Measurements from ENCODE around the gene EMSY. TPM values are rescaled to one million over a fixed set of nuclear protein-coding genes. Genes with fewer than 3 reads are reported as not detected.

The EMSY gene
- polyA plus RNA-seq, 1 of the 3 experiments (the other 2 are of a cell fraction) = 11.1 TPM

- Histone ChIP-seq H3K9me3 (no peaks in the 10 kb centered on the region), H3K4me3 (ENCODE audit: low read depth in 2 of 2, low read length in 1 of 2) (0 out of 4 replicates have a peak overlapping the region, but pooled peaks of 1 of the 2 experiments have one; percentile 8), H3K36me3 (replicated peaks in 1 of 2; ENCODE audit: control insufficient read depth in 1 of 2, insufficient read depth in 2 of 2, low read length in 1 of 2) (peaks cover 45 to 73% of the 10 kb centered on the region in 2 experiments), H3F3A (replicated peaks; ENCODE audit: insufficient read depth) (no peaks in the 10 kb centered on the region), H3K4me1 (ENCODE audit: control insufficient read depth in 1 of 2, insufficient read depth in 2 of 2, low read depth in 1 of 2, low read length in 1 of 2) (peaks cover 0 to 10% of the 10 kb centered on the region in 2 experiments; a peak in 1 of 4 replicates), H3K79me2 (ENCODE audit: insufficient read depth) (no peaks in the 10 kb centered on the region), H2AFZ (ENCODE audit: low read depth) (no peak overlapping the region), H4K20me1 (ENCODE audit: insufficient read depth) (no peaks in the 10 kb centered on the region), H3K9me2 (no peaks in the 10 kb centered on the region), H3K27me3 (ENCODE audit: insufficient read depth) (no peaks in the 10 kb centered on the region), H3K4me2 (no peak overlapping the region), H3K27ac (ENCODE audit: low read depth in 2 of 2, low read length in 1 of 2) (no peak overlapping the region), H3K9ac (no peak overlapping the region)
- POLR2A ChIA-PET = no interaction called here
- CTCF ChIA-PET = no interaction called here
- DNase-seq = no peak
- WGBS (ENCODE audit: low lambda C conversion rate) = 84% methylated on average over 2 of the region's 2 CpGs
- TF ChIP-seq NRF1 (IDR thresholded peaks at IDR 0.05; ENCODE audit: low read depth, low read length) (no peak), IRF3 (IDR thresholded peaks at IDR 0.05; ENCODE audit: low read depth, low read length) (no peak), JUND (IDR thresholded peaks at IDR 0.05) (no peak), RFX5 (IDR thresholded peaks at IDR 0.05; ENCODE audit: low read length) (no peak), YY1 (IDR thresholded peaks at IDR 0.05; ENCODE audit: low read depth) (no peak), TAF1 (IDR thresholded peaks at IDR 0.05; ENCODE audit: borderline replicate concordance, low read depth, low read length) (no peak), REST (IDR thresholded peaks at IDR 0.05; ENCODE audit: low read depth, low read length) (no peak), POLR2AphosphoS5 (IDR thresholded peaks at IDR 0.05; ENCODE audit: low read depth, low read length) (no peak)
Observed at GRCh38 chr11:76542436-76542835, 97.6 kb downstream of the EMSY start.

- Histone ChIP-seq H3K4me1 (ENCODE audit: control insufficient read depth in 1 of 2, insufficient read depth in 2 of 2, low read depth in 1 of 2, low read length in 1 of 2) (peaks cover 0 to 10% of the 10 kb centered on the region in 2 experiments; a peak in 1 of 4 replicates), H3K9ac (no peak overlapping the region), H2AFZ (ENCODE audit: low read depth) (no peak overlapping the region), H3K27ac (ENCODE audit: low read depth in 2 of 2, low read length in 1 of 2) (no peak overlapping the region), H3K27me3 (ENCODE audit: insufficient read depth) (no peaks in the 10 kb centered on the region), H4K20me1 (ENCODE audit: insufficient read depth) (no peaks in the 10 kb centered on the region), H3K9me3 (no peaks in the 10 kb centered on the region), H3K4me3 (ENCODE audit: low read depth in 2 of 2, low read length in 1 of 2) (no peak overlapping the region), H3K9me2 (no peaks in the 10 kb centered on the region), H3K36me3 (replicated peaks in 1 of 2; ENCODE audit: control insufficient read depth in 1 of 2, insufficient read depth in 2 of 2, low read length in 1 of 2) (peaks cover 38 to 72% of the 10 kb centered on the region in 2 experiments), H3K79me2 (ENCODE audit: insufficient read depth) (no peaks in the 10 kb centered on the region), H3K4me2 (no peak overlapping the region), H3F3A (replicated peaks; ENCODE audit: insufficient read depth) (no peaks in the 10 kb centered on the region)
- TF ChIP-seq YY1 (IDR thresholded peaks at IDR 0.05; ENCODE audit: low read depth) (no peak), TAF1 (IDR thresholded peaks at IDR 0.05; ENCODE audit: borderline replicate concordance, low read depth, low read length) (no peak), CTCF (IDR thresholded peaks at IDR 0.05) (no peak), RXRA (IDR thresholded peaks at IDR 0.05; ENCODE audit: borderline replicate concordance, low read depth) (no peak), JUND (IDR thresholded peaks at IDR 0.05) (no peak), TCF12 (IDR thresholded peaks at IDR 0.05) (no peak), PBX3 (IDR thresholded peaks at IDR 0.05) (0 out of 2 replicates have a peak, but pooled peaks have one; percentile 33), FOSL2 (IDR thresholded peaks at IDR 0.05; ENCODE audit: borderline replicate concordance, low read depth) (peak; percentile 29; the same call in 1 of the 2 replicates), NFIC (IDR thresholded peaks at IDR 0.05; ENCODE audit: borderline replicate concordance) (no peak)
- CTCF ChIA-PET = no interaction called here
- DNase-seq = no peak
- POLR2A ChIA-PET = no interaction called here
- WGBS (ENCODE audit: low lambda C conversion rate) = 79% methylated on average over 4 of the region's 7 CpGs
Observed at GRCh38 chr11:76543006-76543703, 98.3 kb downstream of the EMSY start.

All from SK-N-SH (cell line).